NCI-H2227 treated with DMSO at 0.1 percent for 48 hours (cell line): ENCODE measurements around the gene SV2B.

Source experiments
- DNase-seq: peaks from one replicate; lab custom pipeline; 2025; lab: John Stamatoyannopoulos, UW

Gene SV2B

DNA sequence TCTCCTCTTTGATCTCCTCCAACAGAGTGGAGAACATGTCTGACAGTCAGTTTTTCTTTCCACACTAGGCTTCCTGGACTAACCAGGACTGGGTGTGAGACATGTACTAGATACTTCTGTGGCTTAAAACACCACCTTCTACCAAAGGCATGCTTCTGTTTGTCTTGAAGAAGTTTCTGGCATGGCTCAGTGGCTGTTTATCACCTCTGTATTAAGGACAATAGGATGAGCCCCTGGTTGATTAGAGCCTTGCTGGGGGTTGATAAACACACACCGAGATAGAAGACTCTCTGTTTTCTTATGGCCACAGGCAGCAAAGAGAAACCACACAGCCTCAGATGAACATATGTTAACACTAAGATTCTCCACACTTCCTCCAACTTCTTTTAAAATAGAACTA lies 40.5 kb downstream of the SV2B start:
- DNase-seq, result no peak

DNA sequence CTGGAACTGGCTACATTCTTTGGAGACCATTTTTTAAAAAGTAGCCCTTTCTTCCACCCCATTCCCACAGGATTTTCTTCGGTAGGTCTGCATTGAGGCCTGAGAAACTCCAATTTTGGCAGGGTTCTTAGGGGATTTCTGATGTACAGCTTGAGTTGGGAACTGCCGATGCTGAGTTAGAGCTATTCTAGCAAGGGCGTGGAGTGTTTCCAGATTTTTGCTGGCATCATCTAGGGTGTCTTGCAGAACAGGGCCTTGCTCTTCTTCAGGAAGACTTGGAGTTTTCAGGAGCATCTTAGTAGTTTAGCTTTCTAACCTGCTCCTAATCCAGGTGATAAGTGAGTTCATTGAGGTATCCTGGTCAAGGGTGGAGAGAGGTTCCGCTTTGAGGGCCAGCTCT lies 41.0 kb downstream of the SV2B start:
- DNase-seq, result no peak

DNA sequence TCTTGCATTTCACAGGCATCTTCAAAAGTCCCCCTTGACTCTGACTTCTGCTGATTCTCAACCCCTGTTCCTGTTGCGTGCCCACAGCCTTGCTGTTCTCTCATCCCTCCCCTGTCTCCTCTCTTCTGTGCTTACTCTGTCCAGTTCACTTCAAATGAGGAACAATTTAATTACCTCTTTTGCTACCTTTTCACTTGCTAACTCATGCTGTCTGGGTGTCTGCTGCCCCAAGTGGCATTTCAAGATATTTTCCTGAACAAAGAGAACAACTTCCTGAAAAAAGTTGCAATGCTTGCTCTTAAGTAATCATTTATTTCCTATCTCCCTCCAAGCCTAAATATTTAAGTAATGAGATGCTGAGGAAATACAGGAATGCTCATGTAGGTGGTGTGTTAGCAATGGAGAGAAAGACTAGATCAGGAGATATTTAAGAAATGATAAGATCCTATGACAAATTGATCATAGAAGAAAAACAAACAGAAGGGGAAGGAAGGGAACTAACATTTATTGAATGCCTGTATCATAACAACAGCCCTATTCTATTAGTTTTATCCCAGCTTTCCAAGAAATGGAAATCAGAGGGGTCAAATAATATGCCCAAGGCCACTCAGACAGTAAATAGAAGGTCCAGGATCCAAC lies 42.2 kb downstream of the SV2B start:
- DNase-seq, result no peak

DNA sequence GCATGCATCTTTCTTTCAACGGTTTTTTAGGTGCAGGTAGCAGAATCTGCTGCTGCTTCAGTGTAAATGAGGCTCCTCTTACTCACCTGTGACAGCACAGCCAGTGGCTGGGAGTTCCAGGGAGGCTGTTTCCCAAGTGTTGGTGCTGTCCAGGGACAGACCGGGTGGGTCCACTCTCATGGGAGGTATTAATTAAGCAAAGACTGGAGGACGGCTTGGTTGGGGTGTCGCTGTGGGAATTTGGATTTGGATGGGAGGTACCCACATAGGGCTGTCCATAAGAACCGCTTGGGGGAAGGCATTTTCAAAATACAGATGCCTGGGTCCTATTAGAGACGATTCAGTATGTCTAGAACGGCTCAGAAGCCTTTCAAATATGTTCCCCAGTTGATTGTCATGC lies 42.9 kb downstream of the SV2B start:
- DNase-seq, result no peak

DNA sequence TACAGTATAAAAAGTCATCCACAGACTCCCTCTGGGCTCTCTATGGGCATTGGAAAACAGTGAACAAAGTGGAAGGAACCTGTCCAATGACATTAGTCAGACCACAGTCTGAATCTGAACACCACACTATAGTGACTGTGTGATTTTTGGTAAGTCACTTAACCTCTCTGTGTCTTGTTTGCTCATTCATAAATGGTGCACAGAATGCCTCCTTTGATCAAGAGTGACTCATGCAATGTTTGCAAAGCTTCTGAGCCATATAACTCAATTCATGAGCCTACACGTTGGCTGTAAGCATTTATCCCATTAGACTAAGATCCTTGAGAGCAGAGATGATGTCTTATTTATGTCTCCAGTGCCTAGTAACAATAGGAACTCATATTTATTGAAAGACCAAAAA lies 46.7 kb downstream of the SV2B start:
- no peak for DNase-seq

DNA sequence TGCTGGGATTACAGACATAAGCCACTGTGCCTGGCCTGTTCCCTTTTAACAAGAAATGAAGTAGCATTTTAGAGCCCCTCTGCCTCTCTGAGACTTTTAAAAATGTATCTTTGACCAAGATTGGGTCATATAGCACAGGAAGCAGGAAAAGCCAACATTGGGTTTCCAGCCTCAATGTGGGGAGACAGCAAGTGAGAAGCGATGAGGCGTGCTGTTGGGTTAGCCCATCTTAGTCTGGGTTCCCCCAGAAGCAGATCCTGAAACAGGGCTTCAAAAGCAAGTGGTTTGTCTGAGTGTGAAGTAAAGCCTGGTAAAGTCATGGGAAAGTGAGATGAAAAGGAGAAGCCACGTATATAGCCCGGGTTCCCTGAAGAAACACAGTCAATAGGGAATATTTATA lies 48.2 kb downstream of the SV2B start:
- no peak for DNase-seq

DNA sequence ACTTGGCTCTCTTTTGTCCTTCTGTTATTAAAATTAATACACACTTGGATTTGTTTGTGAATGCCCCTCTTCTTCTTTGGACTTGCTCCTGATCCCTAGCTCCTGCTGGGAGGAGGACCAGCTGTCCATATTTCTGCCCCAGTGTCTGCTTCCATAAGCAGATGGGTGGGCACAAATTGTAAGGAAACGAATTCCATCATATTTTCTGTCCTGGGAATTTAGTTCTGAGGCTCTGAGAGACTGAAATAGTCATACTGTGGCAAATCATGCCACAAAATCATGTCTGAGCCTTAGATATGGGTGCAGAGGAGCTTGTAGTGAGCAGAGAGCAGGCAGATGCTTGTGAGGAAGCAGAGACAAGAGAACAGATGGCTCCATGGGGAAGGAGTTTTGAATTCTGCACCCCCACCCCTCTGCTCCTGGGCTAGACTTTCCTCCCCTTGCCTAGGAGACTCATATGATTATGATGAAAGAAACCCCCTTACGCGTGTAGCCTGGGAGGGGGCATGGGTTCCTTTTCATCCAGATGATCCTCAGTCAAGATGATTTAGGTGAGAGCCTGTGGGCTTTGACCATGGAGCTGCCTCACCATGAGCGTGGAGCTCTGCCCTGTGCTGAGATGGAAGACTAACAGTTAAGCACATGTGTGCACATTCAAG lies 50.6 kb downstream of the SV2B start:
- peak; percentile 43 for DNase-seq

DNA sequence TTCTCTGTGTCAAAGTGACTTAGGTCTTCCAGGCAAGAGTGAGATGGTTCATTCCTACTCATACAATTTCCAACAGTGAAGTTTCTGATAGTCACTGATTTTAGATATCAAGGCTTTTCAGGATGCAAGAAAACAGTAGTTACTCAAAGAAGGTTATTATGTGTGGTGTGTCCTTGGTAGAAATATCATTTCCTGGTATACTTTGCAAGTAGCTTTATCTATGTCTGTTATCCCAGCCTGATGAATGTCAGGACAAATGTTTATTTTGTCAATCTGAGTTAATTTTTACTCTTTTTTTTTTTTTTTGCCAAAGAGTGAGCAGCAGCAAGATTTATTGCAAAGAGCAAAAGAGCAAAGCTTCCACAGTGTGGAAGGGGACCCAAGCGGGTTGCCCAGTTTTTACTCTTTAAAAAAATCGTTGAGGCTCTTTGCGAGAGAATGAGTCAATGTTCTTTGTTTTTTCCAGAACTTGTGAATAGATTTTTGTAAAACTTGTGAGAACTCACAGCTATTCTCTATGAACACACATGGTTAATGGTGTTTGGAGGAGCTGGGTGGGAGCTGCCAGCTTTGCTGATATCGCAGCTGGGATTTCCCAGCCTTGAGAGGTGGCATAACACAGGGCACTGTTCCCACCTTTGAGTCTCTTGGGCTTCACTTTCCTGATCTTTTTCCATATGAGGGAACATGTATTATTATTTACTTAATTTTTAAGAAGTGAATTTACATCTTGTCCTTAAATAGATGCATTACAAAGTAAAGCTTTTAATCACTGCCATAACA lies 51.9 kb downstream of the SV2B start:
- DNase-seq, result no peak

DNA sequence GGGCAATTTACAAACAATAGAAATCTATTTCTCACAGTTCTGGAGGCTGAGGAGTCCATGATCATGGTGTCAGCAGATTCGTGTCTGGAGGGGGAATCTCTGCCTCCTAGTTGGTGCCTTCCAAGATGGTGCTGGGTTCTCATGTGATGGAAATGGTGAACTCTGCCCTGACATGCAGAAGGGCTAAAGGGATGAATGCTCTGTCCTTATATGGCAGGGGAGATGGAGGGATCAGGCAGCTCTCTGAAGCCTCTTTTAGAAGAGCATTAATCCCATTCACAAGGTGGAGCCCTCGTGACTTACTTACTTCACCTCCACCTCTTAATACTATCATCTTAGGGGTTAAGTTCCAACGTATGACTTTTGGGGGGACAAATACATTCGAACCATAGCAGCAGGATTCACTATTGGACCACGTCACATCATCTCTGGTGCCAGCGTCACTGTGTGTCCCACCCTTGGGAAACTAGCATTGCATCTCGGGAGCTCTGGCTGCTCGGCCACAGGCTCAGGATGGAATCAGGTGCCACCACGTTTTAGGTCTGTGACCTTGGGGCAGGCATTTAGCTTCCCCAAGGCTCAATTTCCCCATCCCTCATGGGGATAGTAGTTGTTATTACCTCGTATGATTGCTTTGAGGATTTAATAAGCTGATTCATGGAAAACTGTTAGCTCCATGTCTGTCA lies 53.0 kb downstream of the SV2B start:
- no peak for DNase-seq

DNA sequence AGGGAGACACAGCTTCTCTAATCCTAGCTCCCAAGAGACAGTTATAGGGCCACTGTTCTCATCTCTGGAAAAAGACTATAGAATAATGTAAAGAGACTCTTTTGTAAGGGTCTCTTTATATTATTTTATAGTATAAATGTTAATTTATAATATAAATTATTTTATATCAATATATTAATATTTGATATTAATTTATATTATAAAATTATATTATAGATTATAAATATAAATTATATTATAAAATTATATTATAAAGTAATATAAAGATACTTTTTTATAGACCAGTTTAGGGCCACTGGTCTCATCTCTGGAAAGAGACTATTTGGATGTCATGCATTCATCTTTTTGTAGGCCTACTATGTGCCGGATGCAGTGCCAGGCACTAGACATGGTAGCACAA lies 53.9 kb downstream of the SV2B start:
- DNase-seq, result no peak

DNA sequence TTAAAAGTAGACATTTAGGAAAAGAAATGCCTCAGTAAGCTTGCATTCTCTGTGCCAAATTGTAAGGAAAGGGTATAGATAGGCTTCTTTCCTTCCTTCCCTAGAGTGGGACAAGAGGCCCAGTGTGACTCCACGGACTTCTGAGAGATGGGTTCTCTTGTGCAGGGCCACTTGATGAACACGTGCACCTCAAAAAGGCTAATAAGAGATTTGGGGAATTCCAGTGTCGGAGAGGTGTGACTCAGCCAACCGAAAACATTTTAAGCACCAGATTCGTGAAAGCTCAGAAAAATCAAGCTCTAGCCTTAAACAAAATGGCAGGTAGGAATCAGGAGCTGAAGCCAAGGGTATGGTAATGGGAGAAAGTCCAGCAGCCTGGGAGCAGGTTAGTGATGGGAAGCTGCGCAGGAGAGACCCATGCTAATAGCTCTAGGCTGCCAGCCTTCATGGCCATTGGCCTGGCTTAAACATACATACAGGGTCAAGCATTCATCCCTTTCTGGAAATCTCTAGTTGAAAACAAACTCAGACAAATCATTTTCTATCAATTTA lies 56.2 kb downstream of the SV2B start:
- no peak for DNase-seq

DNA sequence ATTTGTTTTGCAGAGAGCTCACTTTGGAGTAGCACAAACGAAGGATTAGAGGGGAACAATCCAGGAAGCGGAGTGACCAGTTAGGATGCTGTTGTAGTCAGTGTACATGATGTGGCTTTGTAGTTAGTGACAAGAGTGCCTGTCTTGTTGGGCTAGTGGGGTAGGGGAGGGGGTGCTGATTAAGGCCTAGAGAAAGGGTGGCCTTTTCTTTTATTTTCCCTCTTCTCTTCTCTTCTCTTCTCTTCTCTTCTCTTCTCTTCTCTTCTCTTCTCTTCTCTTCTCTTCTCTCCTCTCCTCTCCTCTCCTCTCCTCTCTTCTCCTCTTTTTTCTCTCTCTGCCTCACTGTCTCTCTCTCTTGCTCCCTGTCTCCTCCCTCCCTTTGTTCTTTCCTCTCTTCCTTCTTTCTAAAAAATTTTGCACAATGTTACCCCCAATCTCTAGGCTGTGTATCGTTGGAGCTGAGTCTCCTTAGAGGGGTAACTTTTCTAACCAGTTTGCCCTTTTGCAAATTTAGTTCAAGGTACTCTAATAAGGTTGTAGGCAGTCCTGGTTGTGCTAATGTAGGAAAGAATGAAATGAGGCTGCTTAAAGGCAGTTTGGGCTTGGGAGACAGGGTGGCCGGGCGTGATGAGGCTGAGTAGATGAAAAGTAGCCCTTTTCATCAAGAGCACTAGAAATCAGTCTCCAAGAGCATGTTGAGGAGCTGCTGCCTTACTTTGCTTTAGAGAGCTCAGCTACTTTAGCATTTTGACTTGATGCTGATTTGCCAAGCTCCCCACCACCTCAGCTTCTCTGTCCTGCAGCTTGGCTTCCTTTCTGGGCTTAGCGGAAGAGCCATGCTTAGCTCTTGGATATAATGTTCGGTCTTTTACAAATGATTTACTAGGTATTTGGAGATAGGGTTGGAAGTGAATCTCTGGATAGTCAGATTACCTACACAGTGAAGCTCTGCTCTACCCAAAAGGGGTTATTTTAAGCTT lies 58.6 kb downstream of the SV2B start:
- no peak for DNase-seq

DNA sequence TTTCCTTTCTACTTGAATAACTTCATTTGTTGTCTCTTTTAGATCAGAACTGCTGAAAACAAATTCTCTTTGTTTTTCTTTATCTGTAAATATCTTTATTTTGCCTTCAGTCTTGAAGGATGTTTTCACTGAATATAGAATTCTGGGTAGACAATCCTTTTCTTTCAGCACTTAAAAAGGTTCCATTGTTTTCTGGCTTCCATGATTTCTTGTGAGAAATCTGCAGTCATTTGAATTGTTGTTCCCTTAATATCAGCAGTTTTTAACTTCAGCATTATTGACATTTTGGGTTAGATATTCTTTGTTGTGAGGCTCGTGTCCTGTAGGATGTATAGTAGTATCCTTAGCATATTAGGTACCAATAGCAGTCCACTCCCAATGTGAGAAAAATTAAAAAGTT lies 65.8 kb downstream of the SV2B start:
- no peak for DNase-seq

DNA sequence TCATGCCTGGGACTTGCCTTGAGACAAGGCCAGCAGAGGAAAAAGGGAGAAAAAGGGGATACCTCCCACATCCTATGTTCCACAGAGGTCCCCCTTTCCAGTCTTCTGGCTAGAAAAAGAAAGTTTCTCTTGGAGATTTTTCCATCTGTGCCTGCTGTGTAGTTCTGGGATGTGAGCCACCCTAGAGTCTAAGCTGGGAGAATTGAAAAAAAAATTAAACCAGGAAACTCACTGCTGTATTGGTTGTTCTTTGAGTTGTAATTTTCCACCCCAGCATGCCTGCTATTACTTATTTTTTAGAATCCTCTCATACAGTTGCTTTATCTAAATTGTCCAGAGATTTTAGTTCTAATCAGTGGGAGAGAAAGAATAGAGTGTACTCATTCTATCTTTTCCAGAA lies 68.4 kb downstream of the SV2B start:
- no peak for DNase-seq

DNA sequence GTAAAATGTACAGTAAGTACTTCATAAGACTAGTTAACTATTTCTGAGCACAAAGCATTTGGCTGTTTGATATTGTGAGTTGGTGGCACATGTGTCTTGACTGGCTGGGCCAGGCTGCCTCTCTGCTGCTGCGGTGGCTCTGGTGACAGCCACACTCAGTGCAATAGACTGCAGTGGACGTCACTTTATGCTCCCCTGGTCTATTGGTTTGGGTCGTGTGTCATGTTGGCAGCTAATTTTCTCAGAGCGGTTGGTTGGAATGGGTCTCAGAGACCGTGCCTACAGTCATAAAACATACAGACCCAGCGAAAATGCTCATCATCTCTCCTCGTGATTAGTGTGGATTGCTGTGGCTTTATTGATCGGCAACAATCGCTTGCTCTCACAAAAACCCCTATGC lies 71.3 kb downstream of the SV2B start:
- DNase-seq, result no peak

DNA sequence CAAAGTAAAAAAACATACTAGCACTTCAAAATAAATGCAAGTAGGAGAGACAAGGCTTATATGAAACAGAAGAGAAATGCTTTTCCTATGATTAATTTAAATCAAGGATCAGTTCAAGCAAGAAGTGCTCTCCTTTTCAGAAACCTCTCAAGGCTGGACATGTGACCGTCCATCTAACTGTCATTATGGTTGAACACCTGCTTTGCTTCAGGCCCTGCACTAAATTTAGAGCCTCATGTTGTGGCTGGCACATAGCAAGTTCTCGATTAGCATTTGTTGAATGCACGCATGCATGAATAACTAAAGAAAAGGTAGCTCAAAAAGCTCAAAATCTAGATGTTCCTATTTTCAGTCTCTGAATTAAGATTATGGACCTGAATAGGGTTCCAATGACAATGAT lies 82.0 kb downstream of the SV2B start:
- DNase-seq, result no peak

DNA sequence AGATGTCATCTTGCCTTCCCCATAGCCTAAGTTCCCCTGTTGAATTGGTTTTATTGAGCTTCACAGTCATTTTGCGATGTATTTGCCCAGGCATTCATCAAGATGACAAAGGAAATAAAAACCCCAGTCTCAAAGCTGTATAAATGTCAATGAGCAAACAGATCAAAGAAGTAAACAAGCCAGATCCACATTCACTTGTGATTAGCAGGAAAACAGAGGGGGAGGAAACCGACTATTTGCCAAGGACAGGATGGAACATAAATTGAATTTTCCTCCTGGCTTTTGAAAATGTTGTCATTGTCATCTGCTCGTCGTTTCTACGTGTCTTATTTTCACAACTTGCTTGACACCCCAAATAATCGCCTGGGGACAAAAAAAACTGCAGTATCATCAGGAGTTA lies 83.5 kb downstream of the SV2B start:
- DNase-seq, result no peak

DNA sequence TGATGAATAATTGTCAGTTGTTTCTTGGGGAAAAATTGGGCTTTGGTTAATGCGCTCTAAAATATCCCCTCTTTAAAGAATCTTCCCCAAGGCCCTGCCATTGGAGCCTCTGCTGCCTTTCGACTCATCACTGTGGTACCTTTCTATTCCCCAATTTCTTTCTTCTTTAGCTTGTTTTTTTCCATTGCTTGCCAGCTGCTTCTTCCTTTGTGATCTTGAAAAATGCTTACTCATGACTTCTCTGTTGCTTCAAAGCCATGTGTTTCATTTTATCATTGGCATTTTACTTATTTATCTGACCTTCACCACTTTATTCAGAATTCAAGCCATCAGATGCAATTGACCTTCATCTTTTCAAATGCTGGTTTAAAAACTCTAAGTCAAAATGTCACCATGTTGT lies 84.4 kb downstream of the SV2B start:
- no peak for DNase-seq

DNA sequence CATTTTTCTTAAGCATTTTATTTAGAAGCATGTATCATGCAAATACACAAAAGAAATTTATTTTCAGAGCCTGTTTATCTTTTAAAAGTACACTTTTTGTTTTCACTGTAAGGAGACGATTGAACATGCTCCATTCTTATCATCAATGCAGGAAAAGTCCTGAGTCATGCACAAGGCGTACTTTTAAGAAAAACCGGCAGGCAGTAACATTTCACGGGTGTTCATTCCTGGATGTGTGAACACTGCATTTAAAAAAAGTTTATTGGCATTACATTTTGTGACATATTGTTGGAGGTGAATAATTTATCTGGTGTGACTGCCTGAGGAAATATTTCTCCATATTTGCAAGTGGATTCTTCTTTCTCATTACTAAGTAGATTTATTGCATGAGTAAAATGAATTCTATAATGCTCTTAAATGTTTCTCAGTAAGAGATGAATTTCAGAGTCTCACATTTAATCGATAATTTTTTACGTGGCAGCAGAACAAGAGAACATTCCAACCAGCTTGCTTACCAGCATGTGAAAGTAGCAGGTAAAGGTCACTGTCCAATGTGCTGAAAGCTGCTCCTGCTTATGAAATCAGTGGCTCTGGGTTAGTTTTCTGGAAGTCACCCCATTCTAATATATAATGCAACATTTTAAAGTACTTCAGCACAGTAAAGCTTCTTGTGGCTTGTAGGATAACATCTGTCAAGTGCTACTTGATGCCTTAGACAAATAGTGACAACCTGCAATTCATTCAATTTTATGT lies 87.0 kb downstream of the SV2B start:
- peak; percentile 18 for DNase-seq

DNA sequence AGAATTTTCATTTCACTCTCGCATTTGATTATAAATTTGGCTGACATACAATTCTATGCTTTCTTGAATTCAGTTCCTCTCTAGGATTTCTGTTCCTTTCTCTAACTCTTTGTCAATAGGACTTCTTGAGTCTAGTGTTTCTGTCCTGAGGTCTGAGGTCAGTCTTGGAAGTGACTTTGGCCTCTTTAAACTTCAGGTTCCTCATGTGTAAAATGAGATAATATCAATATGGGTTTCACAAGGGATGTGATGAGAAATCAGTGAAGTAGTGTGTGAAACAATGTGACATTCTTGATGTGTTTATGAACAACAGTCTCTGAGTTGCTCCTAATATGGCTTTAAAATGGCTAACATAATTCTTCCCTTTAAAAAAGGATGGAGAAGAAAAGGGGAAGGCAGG lies 92.2 kb downstream of the SV2B start:
- no peak for DNase-seq
